Mesodermal cell (in vitro differentiated cells): ENCODE results near the gene GOSR1.
"Not testable (repeated sequence)": the region's sequence is repeated elsewhere in the genome, so short reads cannot be mapped to it uniquely, and the experiment has no call there.

Source experiments
- H3K27ac ChIP-seq: 2 replicates; pipeline ENCODE4 v1.7.0; 2013; ENCODE audit warnings: mild to moderate bottlenecking, low read depth, low read length, moderate library complexity; ENCODE audit not compliant: severe bottlenecking
- H3K36me3 ChIP-seq: 2 replicates; pipeline ENCODE4 v1.7.1; 2013; ENCODE audit warnings: mild to moderate bottlenecking, low read length, moderate library complexity; ENCODE audit not compliant: control insufficient read depth, insufficient read depth
- H3K4me1 ChIP-seq: one replicate; pipeline ENCODE4 v1.7.1; 2013; ENCODE audit warnings: mild to moderate bottlenecking, low read length; ENCODE audit not compliant: insufficient read depth, control insufficient read depth, poor library complexity, severe bottlenecking
- H3K4me3 ChIP-seq: 2 replicates; pipeline ENCODE4 v1.7.0; 2013; ENCODE audit warnings: low read length, control low read depth, mild to moderate bottlenecking; ENCODE audit not compliant: insufficient read depth, poor library complexity, severe bottlenecking; ENCODE audit errors: extremely low read depth
- H3K9me3 ChIP-seq: 2 replicates; pipeline ENCODE4 v1.7.1; 2013; ENCODE audit warnings: mild to moderate bottlenecking, low read length, moderate library complexity; ENCODE audit not compliant: control insufficient read depth
- WGBS, 2 experiments: methylation state at CpG; one replicate each; pipeline ENCODE4 v1.1.5; 2013; ENCODE audit warnings: missing lambda C conversion rate in 2 of 2; ENCODE audit not compliant: insufficient coverage in 2 of 2; 5-methylcytosine and 5-hydroxymethylcytosine counted together

Gene GOSR1

DNA sequence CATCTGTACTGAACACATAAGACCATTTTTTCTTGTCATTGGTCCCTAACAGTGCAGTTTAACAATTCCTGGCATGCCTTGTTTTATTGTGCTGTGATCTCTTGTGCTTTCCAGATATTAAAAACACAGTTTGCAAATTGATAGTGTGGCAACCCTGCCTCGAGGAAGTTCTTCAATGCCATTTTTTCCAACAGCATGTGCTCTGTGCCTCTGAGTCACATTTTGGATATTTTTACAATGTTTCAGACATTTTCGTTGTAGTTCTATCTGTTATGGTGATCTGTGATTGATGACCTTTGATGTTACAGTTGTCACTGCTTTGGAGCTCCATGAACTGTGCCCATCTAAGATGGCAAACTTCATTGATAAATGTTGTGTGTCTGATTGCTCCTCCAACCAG lies 66.2 kb downstream of the GOSR1 start:
- 67 to 71% methylated on average over 1 of the region's 2 CpGs for WGBS, 2 experiments

DNA sequence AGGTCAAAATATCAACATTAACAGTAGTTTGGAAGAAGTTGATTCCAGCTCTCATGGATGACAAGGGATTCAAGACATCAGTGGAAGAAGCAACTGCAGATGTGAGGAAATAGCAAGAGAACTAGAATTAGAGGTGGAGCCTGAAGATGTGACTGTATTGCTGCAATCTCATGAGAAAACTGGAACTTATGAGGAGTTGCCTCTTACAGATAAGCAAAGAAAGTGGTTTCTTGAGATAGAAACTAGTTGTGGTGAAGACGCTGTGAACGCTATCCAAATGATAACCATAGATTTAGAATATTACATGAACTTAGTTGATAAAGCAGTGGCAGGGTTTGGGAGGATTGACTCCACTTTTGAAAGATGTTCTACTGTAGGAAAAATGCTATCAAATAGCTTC lies 67.8 kb downstream of the GOSR1 start:
- no peaks in the 10 kb centered on the region for H3K36me3 ChIP-seq
- no peak overlapping the region for H3K4me3 ChIP-seq
- H3K9me3 ChIP-seq: no peaks in the 10 kb centered on the region
- H3K4me1 ChIP-seq: peaks cover 5% of the 10 kb centered on the region
- H3K27ac ChIP-seq: no peak overlapping the region
- WGBS, 2 experiments: no CpG with 5 or more reads among the region's 2 CpGs

More for the DNA sequence above, 66.2 kb downstream of the GOSR1 start:
- H3K27ac ChIP-seq: no peak overlapping the region
- no peak overlapping the region for H3K4me3 ChIP-seq
- H3K4me1 ChIP-seq: no peaks in the 10 kb centered on the region
- H3K36me3 ChIP-seq: no peaks in the 10 kb centered on the region
- H3K9me3 ChIP-seq: no peaks in the 10 kb centered on the region

DNA sequence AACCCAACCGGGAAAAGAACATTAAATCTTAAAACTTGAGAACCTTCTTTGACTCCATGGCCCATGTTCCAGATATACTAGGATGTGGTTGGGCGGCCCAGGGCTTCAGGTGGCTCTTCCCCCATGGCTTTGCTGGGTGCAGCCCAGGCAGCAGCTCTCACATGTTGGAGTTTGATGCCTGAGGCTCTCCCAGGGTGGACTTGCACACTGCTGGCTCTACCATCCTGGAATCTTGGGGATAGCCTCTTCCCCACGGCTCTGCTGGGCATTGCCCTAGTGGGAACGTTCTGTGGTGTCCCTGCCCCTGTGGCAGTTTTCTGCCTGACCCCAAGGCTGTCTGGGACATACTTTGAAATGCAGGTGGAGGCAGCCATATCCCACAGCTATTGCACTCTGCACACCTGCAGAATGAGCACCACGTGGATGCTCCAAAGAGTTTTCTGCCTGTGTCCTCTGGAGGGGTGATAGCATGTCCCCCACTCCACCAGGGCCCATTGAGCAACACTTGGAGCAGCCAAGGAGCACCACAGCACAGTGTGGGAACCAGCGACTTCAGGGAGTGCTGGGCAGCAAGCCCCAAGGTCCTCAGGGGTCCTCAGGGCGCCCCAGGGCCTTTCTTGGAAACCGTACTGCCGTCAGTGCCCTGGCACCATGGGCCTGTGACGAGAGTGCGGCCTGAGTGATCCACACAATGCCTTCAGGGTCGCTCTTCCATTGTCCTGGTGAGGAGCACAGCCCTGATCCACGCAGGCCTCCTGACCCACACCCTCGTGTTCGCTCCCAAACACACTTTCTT lies 70.8 kb downstream of the GOSR1 start:
- no peak overlapping the region for H3K27ac ChIP-seq
- no peaks in the 10 kb centered on the region for H3K9me3 ChIP-seq
- 91 to 96% methylated on average over 14 to 15 of the region's 15 CpGs for WGBS, 2 experiments
- no peak overlapping the region for H3K4me3 ChIP-seq
- peaks cover 17% of the 10 kb centered on the region for H3K4me1 ChIP-seq
- H3K36me3 ChIP-seq: no peaks in the 10 kb centered on the region

DNA sequence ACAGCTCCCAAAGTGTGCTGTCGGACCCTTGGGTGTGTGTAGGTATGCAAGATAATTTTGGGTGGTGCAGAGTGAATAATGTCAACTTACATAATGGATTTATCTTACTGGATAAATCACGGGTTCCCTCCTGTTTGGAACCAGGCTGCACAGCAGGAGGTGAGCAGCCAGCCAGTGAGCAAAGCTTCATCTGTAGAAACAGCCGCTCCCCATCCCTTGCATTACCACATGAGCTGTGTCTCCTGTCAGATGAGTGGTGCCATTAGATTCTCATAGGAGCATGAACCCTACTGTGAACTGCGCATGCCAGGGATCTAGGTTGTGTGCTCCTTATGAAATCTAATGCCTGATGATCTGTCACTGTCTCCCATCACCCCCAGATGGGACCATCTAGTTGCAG lies 72.0 kb downstream of the GOSR1 start:
- H3K27ac ChIP-seq, H3K4me3 ChIP-seq, H3K36me3 ChIP-seq, H3K9me3 ChIP-seq: not testable (repeated sequence)
- peaks cover 17% of the 10 kb centered on the region for H3K4me1 ChIP-seq
- 88 to 92% methylated on average over 2 to 4 of the region's 4 CpGs for WGBS, 2 experiments

DNA sequence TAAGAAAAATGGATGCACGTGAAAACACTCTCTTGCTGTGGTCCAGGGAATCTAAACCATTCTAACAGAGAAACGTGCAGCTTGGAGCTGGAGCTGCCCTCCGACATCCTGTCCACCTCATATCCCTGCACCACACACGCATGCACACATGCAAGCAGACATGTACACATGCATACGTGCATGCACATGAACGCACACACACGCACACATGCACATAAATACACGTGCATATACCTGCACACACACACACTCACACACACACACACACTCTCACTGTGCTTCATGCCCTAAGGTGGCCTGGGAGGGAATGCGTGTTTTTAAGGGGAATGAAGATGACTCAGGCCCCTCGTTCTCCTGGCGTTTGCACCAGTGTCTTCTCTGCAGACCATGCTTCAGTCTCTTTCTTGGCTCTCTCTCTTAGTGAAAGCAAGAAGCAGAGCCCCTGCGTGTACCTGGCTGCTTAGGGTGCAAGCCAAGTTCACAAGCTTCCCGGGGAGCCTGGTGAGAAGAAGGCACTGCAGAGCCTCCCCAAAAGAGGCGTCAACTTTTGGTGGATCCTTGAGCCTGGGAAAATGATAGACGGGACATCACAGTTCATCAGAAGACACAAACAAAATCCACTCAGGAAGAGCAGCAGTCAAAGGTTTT lies 72.8 kb downstream of the GOSR1 start:
- Histone ChIP-seq H3K4me3 (no peak overlapping the region), H3K36me3 (no peaks in the 10 kb centered on the region), H3K27ac (no peak overlapping the region), H3K4me1 (peaks cover 17% of the 10 kb centered on the region), H3K9me3 (no peaks in the 10 kb centered on the region)
- WGBS, 2 experiments: 85 to 94% methylated on average over 11 to 12 of the region's 15 CpGs

DNA sequence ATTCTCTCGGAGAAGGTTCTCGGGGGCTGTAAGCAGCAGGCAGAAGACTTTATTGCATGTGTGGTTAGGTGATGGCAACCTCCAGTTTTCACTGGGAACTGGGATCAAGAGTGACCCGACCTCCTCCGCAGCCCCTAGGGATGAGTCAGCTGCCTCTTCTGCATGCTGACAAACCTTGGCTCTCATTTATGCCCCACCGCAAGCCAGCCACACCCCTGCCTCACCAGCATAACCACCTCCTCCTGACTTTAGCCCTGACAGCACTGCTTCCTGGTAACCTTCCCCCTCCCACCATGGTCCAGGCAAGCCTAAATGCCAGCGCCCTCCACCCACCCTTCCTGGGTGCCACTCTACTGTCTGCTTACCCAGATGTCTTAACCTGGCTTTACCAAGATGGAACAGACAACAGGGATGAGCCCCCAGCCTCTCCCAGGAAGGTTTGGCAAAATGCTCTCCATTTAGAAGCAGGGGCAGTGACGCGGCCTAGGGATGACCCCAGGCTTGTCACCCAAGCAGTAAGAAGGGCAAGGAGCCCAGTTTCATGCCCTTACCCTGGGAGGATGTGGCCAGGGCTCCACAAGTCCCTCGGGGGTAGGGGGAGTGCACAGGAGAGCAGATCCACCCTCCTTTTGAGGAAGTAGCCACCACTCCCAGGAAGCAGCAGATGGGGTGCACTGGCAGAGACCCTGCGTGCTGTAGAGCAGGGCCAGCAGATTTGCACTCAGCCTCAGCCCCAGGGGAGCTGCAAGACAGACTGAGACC lies 73.5 kb downstream of the GOSR1 start:
- H3K27ac ChIP-seq: no peak overlapping the region
- 77 to 83% methylated on average over 8 to 9 of the region's 10 CpGs for WGBS, 2 experiments

DNA sequence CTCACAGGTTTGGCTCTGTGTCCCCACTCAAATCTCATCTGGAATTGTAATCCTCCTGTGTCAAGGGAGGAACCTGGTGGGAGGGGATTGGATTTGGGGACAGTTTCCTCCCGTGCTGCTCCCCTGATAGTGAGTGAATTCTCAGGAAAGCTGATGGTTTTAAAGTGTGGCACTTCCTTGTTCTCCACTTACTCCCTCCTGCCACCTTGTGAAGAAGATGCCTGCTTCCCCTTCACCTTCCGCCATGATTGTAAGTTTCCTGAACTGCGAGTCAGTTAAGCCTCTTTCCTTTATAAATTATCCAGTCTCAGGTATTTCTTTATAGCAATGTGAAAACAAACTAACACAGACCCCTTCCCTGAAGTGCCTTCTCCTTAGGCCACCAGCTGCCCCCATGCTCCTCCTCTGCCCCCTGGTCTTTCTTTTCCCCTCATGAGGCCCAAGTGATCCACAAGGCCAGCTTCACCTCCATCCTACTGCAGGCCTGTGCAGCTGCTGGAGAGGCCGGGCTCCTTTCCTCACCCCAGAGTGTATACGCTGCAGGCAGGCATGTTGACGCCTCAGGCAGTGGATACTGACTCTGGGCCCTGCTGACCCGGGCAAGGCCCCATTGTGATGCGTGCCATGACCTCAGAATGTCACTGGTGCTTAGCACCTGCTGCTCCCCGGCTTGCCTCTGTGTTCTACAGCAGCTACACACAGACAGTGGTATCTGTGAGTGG lies 74.2 kb downstream of the GOSR1 start:
- H3K4me1 ChIP-seq: peaks cover 17% of the 10 kb centered on the region
- not testable (repeated sequence) for H3K9me3 ChIP-seq, H3K4me3 ChIP-seq, H3K27ac ChIP-seq, H3K36me3 ChIP-seq
- WGBS, 2 experiments: 63 to 78% methylated on average over 6 to 7 of the region's 9 CpGs

More for the DNA sequence above, 73.5 kb downstream of the GOSR1 start:
- Histone ChIP-seq H3K4me1 (peaks cover 17% of the 10 kb centered on the region), H3K4me3 (no peak overlapping the region), H3K9me3 (no peaks in the 10 kb centered on the region), H3K36me3 (no peaks in the 10 kb centered on the region)

DNA sequence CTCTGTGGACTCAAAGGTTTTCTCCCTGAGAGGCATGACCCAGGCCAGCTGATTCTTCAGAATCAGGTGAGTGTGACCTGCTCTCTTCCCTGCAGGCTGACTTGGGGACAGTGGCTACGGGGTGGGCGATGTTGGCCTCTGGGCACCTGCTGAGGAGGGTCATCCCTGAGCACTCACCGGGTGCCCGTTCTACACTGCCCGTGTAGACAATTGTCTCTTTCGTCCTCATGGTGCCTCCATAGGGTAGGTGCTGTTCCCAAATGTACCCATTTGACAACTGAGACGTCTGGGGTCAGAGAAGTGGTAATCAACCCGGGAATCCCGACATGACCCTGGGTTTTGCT lies 74.8 kb downstream of the GOSR1 start:
- H3K9me3 ChIP-seq: no peaks in the 10 kb centered on the region
- no peaks in the 10 kb centered on the region for H3K36me3 ChIP-seq
- H3K27ac ChIP-seq: no peak overlapping the region
- H3K4me3 ChIP-seq: no peak overlapping the region
- peaks cover 17% of the 10 kb centered on the region for H3K4me1 ChIP-seq
- WGBS, 2 experiments: 91 to 93% methylated on average over 7 to 9 of the region's 9 CpGs

DNA sequence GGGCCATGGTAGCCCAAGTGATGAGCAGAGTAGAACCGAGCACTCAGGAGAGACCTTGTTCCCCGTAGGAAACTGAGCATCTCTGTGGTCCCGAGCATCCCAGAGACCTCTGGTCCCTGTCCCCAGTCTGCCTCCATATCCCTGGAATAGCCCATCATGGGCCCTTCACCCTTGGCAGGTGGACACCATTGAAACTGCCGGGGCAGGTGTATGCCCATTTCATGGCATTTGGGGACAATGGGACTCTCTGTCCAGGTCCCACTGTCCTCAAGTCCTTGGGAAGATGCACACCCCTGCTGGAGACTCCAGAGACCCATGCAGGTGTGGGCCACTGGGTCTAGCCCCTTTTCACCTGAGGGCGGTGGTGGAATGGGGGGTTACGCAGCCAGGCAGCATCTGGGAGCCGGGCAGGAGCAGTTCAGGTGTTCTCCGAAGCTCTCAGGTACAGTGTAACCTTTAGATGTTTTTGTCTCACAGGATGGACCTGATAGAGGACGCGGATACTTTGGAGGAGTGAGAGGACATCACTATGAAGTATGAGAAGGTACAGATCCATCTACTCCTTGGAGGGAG lies 75.9 kb downstream of the GOSR1 start:
- WGBS, 2 experiments: 91 to 92% methylated on average over 9 of the region's 10 CpGs

DNA sequence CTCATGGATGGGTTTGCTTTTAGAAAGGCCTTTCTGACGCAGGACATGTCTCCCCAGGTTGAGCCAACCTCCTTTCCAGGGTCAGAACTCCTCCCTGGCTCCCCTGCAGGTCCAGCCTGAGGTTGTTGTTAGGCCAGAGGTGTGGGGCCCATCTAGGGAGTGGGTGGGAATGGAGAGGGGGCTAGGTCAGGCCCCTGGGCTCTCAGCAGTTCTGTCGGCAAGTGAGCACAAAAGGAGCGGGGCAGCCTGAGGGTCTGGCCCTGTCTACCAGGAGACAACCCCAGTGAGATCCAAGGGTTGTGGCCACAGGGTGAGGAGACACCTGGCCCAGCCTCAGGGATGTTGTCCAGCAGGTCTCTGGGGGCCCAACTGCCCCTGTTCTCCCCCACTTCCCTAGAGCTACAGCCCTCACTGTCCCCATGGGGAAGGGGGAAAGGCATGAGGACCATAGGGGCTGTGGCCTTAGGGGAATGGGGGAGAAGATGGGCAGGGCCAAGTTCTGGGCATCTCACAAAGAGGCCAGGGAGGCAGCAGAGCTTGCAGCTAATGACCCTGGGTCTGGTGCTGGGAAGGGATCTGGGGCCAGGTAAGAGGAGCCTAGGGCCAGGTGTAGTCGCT lies 76.7 kb downstream of the GOSR1 start:
- WGBS, 2 experiments: 96 to 98% methylated on average over 4 of the region's 4 CpGs
- H3K4me3 ChIP-seq, H3K27ac ChIP-seq, H3K9me3 ChIP-seq, H3K36me3 ChIP-seq: not testable (repeated sequence)
- peaks cover 17% of the 10 kb centered on the region for H3K4me1 ChIP-seq

More for the DNA sequence above, 75.9 kb downstream of the GOSR1 start:
- Histone ChIP-seq H3K9me3 (no peaks in the 10 kb centered on the region), H3K4me1 (peaks cover 17% of the 10 kb centered on the region), H3K36me3 (no peaks in the 10 kb centered on the region), H3K27ac (no peak overlapping the region), H3K4me3 (no peak overlapping the region)
